RWPE1 (cell line): ENCODE measurements around the gene TRIM74.
A peak's percentile ranks its signal among the peaks of the same experiment; 100 is the strongest.
"Not testable (repeated sequence)": the region's sequence is repeated elsewhere in the genome, so short reads cannot be mapped to it uniquely, and the experiment has no call there.

Experiments used
- CTCF ChIA-PET: fragments of 350-600 bp; sonication (Branson Sonifier 250); formaldehyde crosslinking; extraction: SDS; loops from one replicate; lab custom pipeline; 2021; lab: Yijun Ruan, JAX
- POLR2A ChIA-PET: fragments of 400-600 bp; formaldehyde crosslinking; extraction: SDS; loops from one replicate; lab custom pipeline; 2020; ENCODE audit warnings: antibody characterized with exemption; ENCODE audit not compliant: low non-redundant PET; lab: Yijun Ruan, JAX
- DNase-seq: peaks from one replicate; pipeline ENCODE4 v3.0.0; 2012; ENCODE audit warnings: low spot score
- H3K27ac ChIP-seq: fragments of 450-650 bp; 2 replicates; pipeline ENCODE4 v1.5.1; 2017

TRIM74 gene

GRCh38 chr7:72968980-72969516 lies at the start of gene TRIM74:
Gene TRIM74 (minus strand): TSS chr7:72969466. CDS start chr7:72966157, 3,309 bp downstream.
- H3K27ac ChIP-seq, DNase-seq, POLR2A ChIA-PET, CTCF ChIA-PET: not testable (repeated sequence)

GRCh38 chr7:73006491-73006890 lies 37.2 kb upstream of the TRIM74 start:
- CTCF ChIA-PET, DNase-seq, POLR2A ChIA-PET: not testable (repeated sequence)
- H3K27ac ChIP-seq = peak overlapping the region; percentile 96

DNA sequence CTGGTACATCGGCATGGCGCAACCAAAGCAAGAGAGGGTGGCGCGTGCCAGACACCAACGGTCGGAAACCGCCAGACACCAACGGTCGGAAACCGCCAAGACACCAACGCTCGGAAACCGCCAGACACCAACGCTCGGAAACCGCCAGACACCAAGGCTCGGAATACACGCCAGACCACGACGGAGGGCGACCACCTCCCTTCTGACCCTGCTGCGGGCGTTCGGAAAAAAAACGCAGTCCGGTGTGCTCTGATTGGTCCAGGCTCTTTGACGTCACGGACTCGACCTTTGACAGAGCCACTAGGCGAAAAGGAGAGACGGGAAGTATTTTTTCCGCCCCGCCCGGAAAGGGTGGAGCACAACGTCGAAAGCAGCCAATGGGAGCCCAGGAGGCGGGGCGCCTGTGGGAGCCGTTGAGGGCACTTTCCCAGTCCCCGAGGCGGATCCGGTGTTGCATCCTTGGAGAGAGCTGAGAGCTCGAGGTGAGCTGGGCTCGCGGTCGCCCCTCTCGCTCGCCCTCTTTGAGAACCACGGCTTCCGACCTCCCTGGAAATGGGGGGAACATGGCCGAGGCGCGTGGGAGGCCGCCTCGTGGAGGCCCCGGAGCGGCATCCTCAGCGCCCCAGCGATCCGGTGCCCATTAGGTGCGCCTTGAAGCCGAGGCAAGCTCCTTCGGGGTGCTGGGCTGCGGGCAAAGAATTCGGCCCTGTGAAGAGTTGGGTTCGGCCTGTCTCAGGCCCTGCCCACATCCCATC lies 36.6 kb upstream of the TRIM74 start:
- POLR2A ChIA-PET, DNase-seq, CTCF ChIA-PET: not testable (repeated sequence)
- peak overlapping the region; percentile 96 for H3K27ac ChIP-seq

- POLR2A ChIA-PET, CTCF ChIA-PET: not testable (repeated sequence)
Measured at GRCh38 chr7:73005356-73005692, 36.1 kb upstream of the TRIM74 start.

DNA sequence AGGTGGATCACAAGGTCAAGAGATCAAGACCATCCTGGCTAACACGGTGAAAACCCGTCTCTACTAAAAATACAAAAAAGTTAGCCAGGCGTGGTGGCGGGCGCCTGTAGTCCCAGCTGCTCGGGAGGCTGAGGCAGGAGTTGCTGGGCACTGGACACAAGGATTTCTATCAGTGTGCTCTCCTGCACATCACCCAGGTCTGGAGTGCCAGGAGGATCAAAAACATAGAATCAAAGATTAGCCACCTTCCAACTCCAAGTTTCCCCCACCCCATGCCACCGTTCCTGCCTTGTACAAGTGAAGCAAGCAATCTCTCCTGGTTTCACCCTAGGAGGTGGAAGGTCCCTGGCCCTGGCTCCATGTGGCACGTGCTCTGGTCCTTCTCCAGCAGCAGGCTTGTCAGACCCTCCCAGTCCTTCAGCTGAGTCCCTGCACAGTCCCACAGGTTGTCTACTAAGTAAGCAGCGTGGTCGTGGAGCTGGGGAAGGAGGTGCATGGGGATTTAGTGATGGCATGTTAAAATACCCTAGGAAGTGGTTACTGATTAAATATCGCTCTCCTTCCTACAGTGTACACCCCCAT lies 28.7 kb upstream of the TRIM74 start:
- CTCF ChIA-PET, DNase-seq, POLR2A ChIA-PET, H3K27ac ChIP-seq: not testable (repeated sequence)

More at GRCh38 chr7:73005356-73005692, 36.1 kb upstream of the TRIM74 start:
- peak overlapping the region; percentile 96 for H3K27ac ChIP-seq
- DNase-seq = not testable (repeated sequence)

DNA sequence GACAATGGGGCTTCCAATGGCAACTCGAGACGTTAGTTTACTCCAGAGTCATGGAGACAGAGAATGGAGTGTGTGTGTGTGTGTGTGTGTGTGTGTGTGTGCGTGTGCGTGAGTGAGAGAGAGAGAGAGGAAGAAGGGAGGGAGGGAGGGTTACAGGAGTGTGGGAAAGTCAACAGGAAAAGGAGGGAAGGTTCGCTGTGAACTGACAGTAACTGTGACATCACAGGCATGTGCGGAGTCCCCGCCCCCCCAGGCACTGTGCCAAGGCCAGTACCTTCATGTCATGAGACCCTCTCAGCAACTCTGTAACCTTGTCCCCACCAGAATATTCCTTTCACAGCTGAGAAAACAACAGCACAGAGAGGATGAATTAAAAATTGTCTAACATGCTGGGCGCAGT lies 28.2 kb upstream of the TRIM74 start:
- H3K27ac ChIP-seq, POLR2A ChIA-PET, CTCF ChIA-PET, DNase-seq: not testable (repeated sequence)

DNA sequence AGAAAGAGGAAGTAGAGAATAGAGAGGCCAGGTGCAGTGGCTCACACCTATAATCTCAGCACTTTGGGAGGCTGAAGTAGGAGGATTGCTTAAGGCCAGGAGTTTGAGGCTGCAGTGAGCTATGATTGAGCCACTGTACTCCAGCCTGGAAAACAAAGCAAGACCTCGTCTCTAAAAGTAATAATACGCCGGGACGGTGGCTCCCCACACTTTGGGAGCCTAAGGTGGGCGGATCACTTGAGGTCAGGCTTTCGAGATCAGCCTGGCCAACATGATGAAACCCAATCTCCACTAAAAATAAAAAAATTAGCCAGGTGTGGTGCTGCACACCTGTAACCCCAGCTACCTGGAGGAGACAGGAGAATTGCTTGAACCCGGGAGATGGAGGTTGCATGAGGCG lies 26.2 kb upstream of the TRIM74 start:
- H3K27ac ChIP-seq, POLR2A ChIA-PET, CTCF ChIA-PET, DNase-seq: not testable (repeated sequence)

DNA sequence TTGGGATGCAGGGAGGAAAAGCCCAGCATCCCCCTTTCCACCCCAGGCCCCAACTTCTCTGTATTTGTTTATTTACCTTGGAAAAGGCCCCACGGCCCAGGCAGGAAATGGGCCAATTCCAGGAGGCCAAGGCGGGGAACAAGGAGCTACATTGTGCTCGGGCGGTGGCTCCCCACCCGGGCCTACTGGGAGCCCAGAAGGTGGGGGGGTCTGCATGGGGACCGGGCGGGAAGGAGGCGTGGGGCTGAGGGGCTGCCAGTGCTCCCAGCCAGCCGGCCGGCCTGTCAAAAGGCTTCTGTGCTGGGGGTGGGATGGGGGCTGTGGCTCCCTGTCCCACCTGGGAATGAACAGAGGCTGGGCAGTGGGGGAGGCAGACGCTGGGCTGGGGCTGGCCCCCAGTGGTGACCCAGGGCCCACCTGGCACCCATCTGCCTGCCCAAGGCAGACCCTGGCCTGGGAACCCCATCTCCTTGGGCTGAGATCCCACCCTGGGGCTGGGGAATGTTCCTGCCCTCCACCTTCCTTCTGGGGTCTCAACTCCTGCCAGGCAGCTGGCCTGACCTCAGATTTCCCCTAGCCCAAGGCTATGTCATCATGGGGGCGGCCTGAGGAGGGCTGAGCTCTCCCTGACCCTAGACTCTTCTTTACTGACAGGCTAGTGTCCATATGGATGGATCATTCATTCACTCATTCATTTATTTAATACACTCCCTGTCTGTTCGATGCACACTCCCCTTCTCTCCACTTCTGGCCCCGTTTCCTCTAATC lies 21.1 kb upstream of the TRIM74 start:
- H3K27ac ChIP-seq, DNase-seq, POLR2A ChIA-PET, CTCF ChIA-PET: not testable (repeated sequence)

GRCh38 chr7:72982084-72982483 lies 12.8 kb upstream of the TRIM74 start:
- POLR2A ChIA-PET, H3K27ac ChIP-seq, DNase-seq, CTCF ChIA-PET: not testable (repeated sequence)

DNA sequence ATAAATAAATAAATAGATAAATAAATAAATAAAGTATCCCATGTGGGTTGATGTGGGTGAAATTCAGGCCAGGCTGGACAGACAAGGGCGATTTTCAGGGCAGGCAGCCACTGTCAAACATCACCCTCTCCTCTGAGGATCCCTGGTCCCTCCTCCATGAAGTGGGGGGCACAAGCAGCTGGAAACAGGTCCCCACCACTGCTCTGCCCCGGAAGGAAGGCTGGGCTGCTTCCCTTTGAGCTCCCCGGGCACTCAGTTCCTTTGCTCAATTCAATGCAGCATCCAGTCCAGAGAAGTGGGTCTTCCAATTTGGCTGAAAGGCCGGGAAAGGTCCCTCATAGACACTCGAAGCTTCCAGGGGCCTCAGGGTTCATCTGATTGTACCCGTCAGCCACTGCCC lies 11.1 kb upstream of the TRIM74 start:
- CTCF ChIA-PET, DNase-seq, H3K27ac ChIP-seq, POLR2A ChIA-PET: not testable (repeated sequence)

DNA sequence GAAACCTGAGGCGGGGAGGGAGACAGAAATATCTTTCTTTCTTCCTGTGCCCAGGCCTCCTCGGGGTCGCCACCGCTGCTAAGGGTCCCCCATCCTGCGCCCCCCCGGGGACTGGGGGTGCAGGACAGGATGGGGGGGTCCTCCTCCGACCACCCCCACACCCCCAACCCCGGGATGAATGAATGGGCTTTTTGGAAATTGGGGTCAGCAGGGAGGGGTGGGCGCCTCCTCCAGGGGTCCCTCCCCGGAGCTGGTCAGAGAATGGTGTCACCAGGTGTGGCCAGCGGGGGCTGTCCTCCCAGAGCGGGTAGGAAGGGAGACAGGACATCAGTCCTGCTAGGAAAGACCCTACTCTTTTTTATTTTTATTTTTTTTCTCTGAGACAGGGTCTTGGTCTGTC lies 7.2 kb upstream of the TRIM74 start:
- DNase-seq, CTCF ChIA-PET, POLR2A ChIA-PET, H3K27ac ChIP-seq: not testable (repeated sequence)

DNA sequence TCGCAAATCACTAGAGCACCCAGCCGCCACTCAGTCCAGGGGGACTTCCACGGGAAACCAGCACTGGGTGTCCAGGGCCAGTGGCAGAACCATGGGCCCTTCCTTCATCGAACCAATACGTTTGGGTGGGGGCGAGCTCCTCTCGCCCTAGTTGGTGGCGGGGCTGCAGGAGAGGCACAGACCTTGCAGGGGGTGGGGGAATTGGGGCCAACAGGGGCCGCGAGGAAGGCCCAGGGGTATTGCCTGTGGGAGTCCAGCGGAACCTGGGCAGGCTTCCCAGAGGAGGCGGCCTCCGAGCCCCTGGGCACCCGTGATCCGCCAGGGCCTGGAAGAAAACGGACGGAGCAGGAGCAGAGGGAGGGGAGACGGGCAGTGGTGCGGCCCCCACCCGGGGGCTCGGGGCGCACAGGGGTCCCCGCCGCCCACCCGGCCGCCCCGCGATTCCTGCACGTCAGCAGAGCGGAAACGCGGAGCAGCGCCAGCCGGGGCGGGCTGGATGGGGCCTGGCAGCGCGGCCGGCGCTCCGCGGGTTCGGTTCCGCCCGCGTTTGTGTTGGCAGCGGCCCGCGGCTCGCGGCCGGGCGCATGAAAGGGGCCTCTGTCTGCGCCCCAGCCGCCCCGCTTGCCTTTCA lies 6.5 kb upstream of the TRIM74 start:
- CTCF ChIA-PET = interaction anchor here (0.6 kb wide), 1 partner anchor 339 kb away, joined by 3 read pairs; no protein-coding TSS in a partner anchor
- DNase-seq, POLR2A ChIA-PET, H3K27ac ChIP-seq: not testable (repeated sequence)

GRCh38 chr7:72974781-72975180 lies 5.5 kb upstream of the TRIM74 start:
- POLR2A ChIA-PET, DNase-seq, CTCF ChIA-PET: not testable (repeated sequence)

GRCh38 chr7:72971505-72971904 lies 2.2 kb upstream of the TRIM74 start:
- H3K27ac ChIP-seq, CTCF ChIA-PET, POLR2A ChIA-PET, DNase-seq: not testable (repeated sequence)

More at GRCh38 chr7:72974781-72975180, 5.5 kb upstream of the TRIM74 start:
- not testable (repeated sequence) for H3K27ac ChIP-seq

- DNase-seq, CTCF ChIA-PET, H3K27ac ChIP-seq, POLR2A ChIA-PET: not testable (repeated sequence)
Measured at GRCh38 chr7:72969688-72970087, 422 bp upstream of the TRIM74 start.

- CTCF ChIA-PET, H3K27ac ChIP-seq, DNase-seq, POLR2A ChIA-PET: not testable (repeated sequence)
Measured at GRCh38 chr7:72966892-72967291, 2.4 kb downstream of the TRIM74 start.
